OCI-LY1 (cell line): ENCODE data around the gene CYTH3.

Experiments used
- H2AFZ ChIP-seq: fragments of 200-600 bp; sonication (generic), shearing (Covaris generic); 2 replicates; pipeline ENCODE4 v1.6.0; 2014; ENCODE audit warnings: antibody characterized with exemption, mild to moderate bottlenecking, low read length
- H3F3A ChIP-seq: fragments of 200-600 bp; sonication (generic), shearing (Covaris generic); 2 replicates; pipeline ENCODE4 v1.6.0; 2014; ENCODE audit warnings: mild to moderate bottlenecking, antibody characterized with exemption, low read length, moderate library complexity; ENCODE audit not compliant: insufficient read depth
- H3K27ac ChIP-seq: fragments of 200-600 bp; sonication (generic); 2 replicates; pipeline ENCODE4 v1.5.1; 2014; ENCODE audit warnings: low read length, mixed run types, mild to moderate bottlenecking, low read depth; ENCODE audit not compliant: poor library complexity, severe bottlenecking
- H3K27me3 ChIP-seq: fragments of 200-600 bp; sonication (generic); 2 replicates; pipeline ENCODE4 v1.6.0; 2014; ENCODE audit warnings: antibody characterized with exemption, mild to moderate bottlenecking, low read length, moderate library complexity; ENCODE audit not compliant: insufficient read depth
- H3K36me3 ChIP-seq: fragments of 200-600 bp; sonication (generic); 2 replicates; pipeline ENCODE4 v1.6.1; 2014; ENCODE audit warnings: mild to moderate bottlenecking, antibody characterized with exemption, low read length, moderate library complexity, mixed read lengths; ENCODE audit not compliant: insufficient read depth
- H3K4me1 ChIP-seq: fragments of 200-600 bp; sonication (generic); 2 replicates; pipeline ENCODE4 v1.5.1; 2014; ENCODE audit warnings: mild to moderate bottlenecking, low read length, moderate library complexity; ENCODE audit not compliant: insufficient read depth, severe bottlenecking
- H3K4me2 ChIP-seq: fragments of 200-600 bp; sonication (generic), shearing (Covaris generic); 2 replicates; pipeline ENCODE4 v1.6.1; 2014; ENCODE audit warnings: low read length
- H3K4me3 ChIP-seq: fragments of 200-600 bp; sonication (generic); 2 replicates; pipeline ENCODE4 v1.5.1; 2014; ENCODE audit warnings: low read length, low read depth, mild to moderate bottlenecking, mixed read lengths; ENCODE audit not compliant: poor library complexity, severe bottlenecking
- H3K79me2 ChIP-seq: fragments of 200-600 bp; shearing (Covaris generic); 2 replicates; pipeline ENCODE4 v1.6.1; 2016; ENCODE audit warnings: mixed run types, low read length, mixed read lengths; ENCODE audit not compliant: insufficient read depth
- H3K9ac ChIP-seq: fragments of 200-600 bp; sonication (generic), shearing (Covaris generic); 2 replicates; pipeline ENCODE4 v1.6.1; 2014; ENCODE audit warnings: mild to moderate bottlenecking, low read length, mixed read lengths
- H3K9me2 ChIP-seq: fragments of 200-600 bp; sonication (generic), shearing (Covaris generic); 2 replicates; pipeline ENCODE4 v1.6.1; 2014; ENCODE audit warnings: low read depth, mild to moderate bottlenecking, low read length, mixed read lengths
- H3K9me3 ChIP-seq: fragments of 200-600 bp; shearing (Covaris generic); 2 replicates; pipeline ENCODE4 v1.6.1; 2014; ENCODE audit warnings: low read length, mixed read lengths
- H4K20me1 ChIP-seq: fragments of 200-600 bp; sonication (generic), shearing (Covaris generic); 2 replicates; pipeline ENCODE4 v1.6.0; 2016; ENCODE audit warnings: mild to moderate bottlenecking, low read length; ENCODE audit not compliant: insufficient read depth
- EZH2 ChIP-seq: fragments of 200-600 bp; sonication (generic), shearing (Covaris generic); IDR thresholded peaks from 2 replicates; pipeline ENCODE4 v1.8.0; 2017; ENCODE audit warnings: borderline replicate concordance, mixed run types, mild to moderate bottlenecking, antibody characterized with exemption, low read length, moderate library complexity, mixed read lengths
- TF ChIP-seq, protein P1 (sequence below): fragments of 200-600 bp; sonication (generic), shearing (Covaris generic); IDR thresholded peaks from 2 replicates; pipeline ENCODE4 v1.5.1; 2017; ENCODE audit warnings: mild to moderate bottlenecking, antibody characterized with exemption, low read length, moderate library complexity, mixed read lengths

The CYTH3 gene

DNA sequence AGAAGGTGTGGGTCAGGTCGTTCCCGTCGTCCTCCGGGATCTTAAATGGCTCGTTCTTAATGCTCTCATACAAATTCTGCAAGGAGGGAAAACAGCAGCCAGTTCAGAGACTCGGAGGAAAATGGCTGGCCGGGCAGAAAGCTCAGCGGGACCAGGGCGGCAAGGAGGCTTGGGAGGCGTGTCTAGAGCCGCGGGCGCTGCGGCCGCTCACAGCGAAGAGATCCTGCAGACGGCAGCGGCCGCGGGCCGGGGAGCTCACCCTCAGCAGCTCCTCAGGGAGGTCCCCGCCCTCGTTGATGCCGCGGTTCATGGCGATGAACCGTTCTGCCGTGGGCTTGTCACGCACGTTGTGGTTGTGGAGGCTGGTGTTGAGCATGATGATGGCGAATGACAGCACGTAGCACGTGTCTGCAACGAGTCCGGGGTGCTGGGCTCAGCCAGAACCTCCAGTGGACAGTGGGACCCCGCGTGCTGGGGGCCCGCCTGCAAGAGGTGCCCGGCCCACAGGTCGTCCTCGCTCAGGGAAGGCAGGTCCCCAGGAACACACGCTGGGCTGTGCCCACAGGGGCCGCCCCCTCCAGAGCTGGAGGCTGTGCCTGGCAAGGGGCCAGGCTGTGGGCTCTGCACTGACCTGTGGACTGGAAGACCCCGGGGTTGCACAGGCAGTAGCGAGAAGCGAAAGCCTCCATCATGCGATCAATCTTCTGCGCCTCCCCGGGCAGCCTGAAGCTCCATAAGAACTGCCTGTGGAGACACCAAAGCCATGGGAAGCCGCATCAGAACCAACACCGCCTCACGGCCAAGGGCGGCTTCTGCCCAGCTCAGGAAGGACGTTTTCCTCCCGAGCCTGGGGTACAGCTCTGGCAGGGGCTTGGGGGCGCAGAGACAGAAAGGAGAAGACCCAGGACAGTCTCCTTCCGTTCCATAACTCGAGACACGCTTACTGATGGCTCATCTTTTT lies 101.6 kb downstream of the CYTH3 start:
- H3K27ac ChIP-seq, result no peak overlapping the region
- H3K79me2 ChIP-seq, result no peaks in the 10 kb centered on the region
- H3K9ac ChIP-seq, result no peak overlapping the region
- H3K9me2 ChIP-seq, result no peaks in the 10 kb centered on the region
- no peaks in the 10 kb centered on the region for H3K9me3 ChIP-seq
- TF ChIP-seq EZH2, result no peak
- TF ChIP-seq, protein P1, sequence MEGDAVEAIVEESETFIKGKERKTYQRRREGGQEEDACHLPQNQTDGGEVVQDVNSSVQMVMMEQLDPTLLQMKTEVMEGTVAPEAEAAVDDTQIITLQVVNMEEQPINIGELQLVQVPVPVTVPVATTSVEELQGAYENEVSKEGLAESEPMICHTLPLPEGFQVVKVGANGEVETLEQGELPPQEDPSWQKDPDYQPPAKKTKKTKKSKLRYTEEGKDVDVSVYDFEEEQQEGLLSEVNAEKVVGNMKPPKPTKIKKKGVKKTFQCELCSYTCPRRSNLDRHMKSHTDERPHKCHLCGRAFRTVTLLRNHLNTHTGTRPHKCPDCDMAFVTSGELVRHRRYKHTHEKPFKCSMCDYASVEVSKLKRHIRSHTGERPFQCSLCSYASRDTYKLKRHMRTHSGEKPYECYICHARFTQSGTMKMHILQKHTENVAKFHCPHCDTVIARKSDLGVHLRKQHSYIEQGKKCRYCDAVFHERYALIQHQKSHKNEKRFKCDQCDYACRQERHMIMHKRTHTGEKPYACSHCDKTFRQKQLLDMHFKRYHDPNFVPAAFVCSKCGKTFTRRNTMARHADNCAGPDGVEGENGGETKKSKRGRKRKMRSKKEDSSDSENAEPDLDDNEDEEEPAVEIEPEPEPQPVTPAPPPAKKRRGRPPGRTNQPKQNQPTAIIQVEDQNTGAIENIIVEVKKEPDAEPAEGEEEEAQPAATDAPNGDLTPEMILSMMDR, result no peak
- no peaks in the 10 kb centered on the region for H3K36me3 ChIP-seq
- no peaks in the 10 kb centered on the region for H3F3A ChIP-seq
- no peaks in the 10 kb centered on the region for H4K20me1 ChIP-seq
- H3K27me3 ChIP-seq, result no peaks in the 10 kb centered on the region
- H2AFZ ChIP-seq, result no peak overlapping the region
- no peak overlapping the region for H3K4me2 ChIP-seq
- H3K4me1 ChIP-seq, result no peaks in the 10 kb centered on the region
- H3K4me3 ChIP-seq, result no peak overlapping the region

DNA sequence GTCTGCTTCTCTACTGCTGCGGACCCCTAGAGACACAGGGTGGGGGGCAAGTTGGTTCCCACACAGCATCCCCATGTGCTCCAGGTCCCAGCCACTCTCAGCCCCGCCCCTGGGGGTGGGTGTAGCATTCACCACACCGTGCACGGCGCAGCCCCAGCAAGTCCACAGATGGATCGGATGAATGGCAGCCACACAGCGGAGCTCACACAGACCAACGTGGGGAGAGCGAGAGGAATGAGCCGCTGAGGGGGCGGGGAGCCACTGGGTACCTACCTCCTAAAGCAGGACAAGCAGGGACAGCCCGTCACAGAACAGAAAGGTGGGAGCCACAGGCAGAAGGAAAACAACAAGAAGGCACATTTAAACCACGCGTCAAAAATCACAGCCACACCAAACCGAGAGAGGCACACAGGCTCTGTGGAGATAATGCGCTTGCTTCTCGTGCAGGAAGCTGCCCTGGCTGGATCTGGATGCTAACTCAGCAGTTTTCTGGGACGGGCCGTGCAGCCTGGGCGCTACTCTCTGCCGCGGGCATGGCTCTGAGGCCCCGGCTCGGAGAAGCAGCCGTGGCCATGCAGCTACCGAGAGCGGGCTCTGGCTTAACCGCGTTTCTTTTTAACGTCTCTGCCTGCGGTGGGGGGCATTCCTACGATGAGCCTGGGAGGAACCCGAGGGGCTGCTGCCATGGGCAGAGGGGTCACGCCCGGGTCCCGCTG lies 102.5 kb downstream of the CYTH3 start:
- H4K20me1 ChIP-seq, result no peaks in the 10 kb centered on the region
- H3K9ac ChIP-seq, result no peak overlapping the region
- TF ChIP-seq EZH2, result no peak
- TF ChIP-seq, protein P1, result no peak
- H3K27me3 ChIP-seq, result no peaks in the 10 kb centered on the region
- no peaks in the 10 kb centered on the region for H3F3A ChIP-seq
- no peak overlapping the region for H3K4me3 ChIP-seq
- no peak overlapping the region for H3K4me2 ChIP-seq
- no peaks in the 10 kb centered on the region for H3K4me1 ChIP-seq
- no peaks in the 10 kb centered on the region for H3K79me2 ChIP-seq
- no peaks in the 10 kb centered on the region for H3K9me3 ChIP-seq
- H2AFZ ChIP-seq, result no peak overlapping the region
- H3K27ac ChIP-seq, result no peak overlapping the region
- no peaks in the 10 kb centered on the region for H3K36me3 ChIP-seq
- no peaks in the 10 kb centered on the region for H3K9me2 ChIP-seq

DNA sequence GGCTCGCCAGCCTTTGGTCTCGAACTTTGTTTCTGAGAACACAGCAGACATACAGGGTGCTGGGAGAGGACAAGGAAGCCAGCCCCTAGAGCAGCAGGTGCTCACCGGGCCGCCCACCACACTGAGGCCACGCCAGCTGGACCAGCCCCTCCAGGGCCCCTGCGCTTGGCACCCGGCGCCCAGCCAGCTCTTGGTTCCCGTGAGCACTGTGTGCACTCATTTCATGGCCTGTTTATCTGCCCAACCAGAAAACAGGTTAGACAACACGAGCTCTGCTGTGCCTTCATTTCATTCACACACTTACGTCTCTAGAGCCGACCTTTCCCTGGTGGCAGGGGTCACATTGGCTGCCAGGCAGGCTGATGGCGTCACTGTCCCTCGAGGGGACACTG lies 104.0 kb downstream of the CYTH3 start:
- H3K4me3 ChIP-seq, result no peak overlapping the region
- no peaks in the 10 kb centered on the region for H3K4me1 ChIP-seq
- no peak overlapping the region for H3K4me2 ChIP-seq
- H3K36me3 ChIP-seq, result no peaks in the 10 kb centered on the region
- TF ChIP-seq EZH2, result no peak
- TF ChIP-seq, protein P1, result no peak
- no peaks in the 10 kb centered on the region for H3K27me3 ChIP-seq
- H3F3A ChIP-seq, result no peaks in the 10 kb centered on the region
- H4K20me1 ChIP-seq, result no peaks in the 10 kb centered on the region
- no peak overlapping the region for H2AFZ ChIP-seq
- H3K9ac ChIP-seq, result no peak overlapping the region
- no peaks in the 10 kb centered on the region for H3K9me2 ChIP-seq
- H3K79me2 ChIP-seq, result no peaks in the 10 kb centered on the region
- no peaks in the 10 kb centered on the region for H3K9me3 ChIP-seq
- no peak overlapping the region for H3K27ac ChIP-seq
